ENCODE data around the gene GRID2.

The GRID2 gene

GRCh38 chr4:93084599-93085305 lies 781.0 kb downstream of the GRID2 start:
- H3K27me3 ChIP-seq: no peaks in the 10 kb centered on the region
- no peaks in the 10 kb centered on the region for H4K20me1 ChIP-seq
- H3K27ac ChIP-seq: no peak overlapping the region
- no peak overlapping the region for H3K4me2 ChIP-seq
- H3K4me3 ChIP-seq: no peak overlapping the region
- H3K9me3 ChIP-seq: no peaks in the 10 kb centered on the region
- H3K36me3 ChIP-seq: no peaks in the 10 kb centered on the region
- no peaks in the 10 kb centered on the region for H3K4me1 ChIP-seq
- TF ChIP-seq Cebpa-rat (IDR thresholded peaks at IDR 0.05): no peak
- no peak overlapping the region for H3K9ac ChIP-seq

DNA sequence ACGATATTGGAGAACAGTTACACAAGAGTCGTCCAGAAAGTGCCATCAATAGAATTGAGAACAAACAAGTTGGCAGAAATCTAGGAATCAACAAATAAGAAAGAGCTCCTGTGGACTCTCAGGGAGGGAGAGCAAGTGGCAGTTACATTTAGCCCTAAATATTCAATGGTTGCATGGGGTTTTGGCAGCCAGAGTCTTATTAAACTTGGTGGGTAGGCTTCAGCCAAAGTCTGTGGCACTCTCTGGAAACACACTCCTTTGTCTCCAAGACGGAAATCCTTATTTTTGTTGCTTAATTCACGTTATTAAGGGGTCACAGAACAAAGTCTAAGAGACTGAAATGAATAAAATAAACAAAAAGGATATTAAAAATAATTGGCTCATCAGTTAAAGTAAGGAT lies 782.6 kb downstream of the GRID2 start:
- H3K4me3 ChIP-seq: no peak overlapping the region
- no peaks in the 10 kb centered on the region for H3K36me3 ChIP-seq
- TF ChIP-seq Cebpa-rat (IDR thresholded peaks at IDR 0.05): no peak
- H3K27me3 ChIP-seq: no peaks in the 10 kb centered on the region
- H4K20me1 ChIP-seq: no peaks in the 10 kb centered on the region
- H3K9me3 ChIP-seq: no peaks in the 10 kb centered on the region
- H3K27ac ChIP-seq: no peak overlapping the region
- no peak overlapping the region for H3K9ac ChIP-seq
- H3K4me1 ChIP-seq: no peaks in the 10 kb centered on the region
- no peak overlapping the region for H3K4me2 ChIP-seq

- H3K9ac ChIP-seq: no peak overlapping the region
- no peak for TF ChIP-seq Cebpa-rat (IDR thresholded peaks at IDR 0.05)
- H3K4me2 ChIP-seq: no peak overlapping the region
- H3K27ac ChIP-seq: no peak overlapping the region
- H3K9me3 ChIP-seq: no peaks in the 10 kb centered on the region
- no peak overlapping the region for H3K4me3 ChIP-seq
- H3K36me3 ChIP-seq: no peaks in the 10 kb centered on the region
- no peaks in the 10 kb centered on the region for H4K20me1 ChIP-seq
- no peaks in the 10 kb centered on the region for H3K27me3 ChIP-seq
- H3K4me1 ChIP-seq: no peaks in the 10 kb centered on the region
Measured at GRCh38 chr4:93092765-93093164, 789.0 kb downstream of the GRID2 start.

GRCh38 chr4:93103042-93103441 lies 799.3 kb downstream of the GRID2 start:
- no peak overlapping the region for H3K9ac ChIP-seq
- no peak overlapping the region for H3K4me2 ChIP-seq
- H3K4me3 ChIP-seq: no peak overlapping the region
- H3K9me3 ChIP-seq: no peaks in the 10 kb centered on the region
- H3K27me3 ChIP-seq: no peaks in the 10 kb centered on the region
- H3K4me1 ChIP-seq: no peaks in the 10 kb centered on the region
- no peak for TF ChIP-seq Cebpa-rat (IDR thresholded peaks at IDR 0.05)
- no peaks in the 10 kb centered on the region for H3K36me3 ChIP-seq
- no peak overlapping the region for H3K27ac ChIP-seq
- no peaks in the 10 kb centered on the region for H4K20me1 ChIP-seq

DNA sequence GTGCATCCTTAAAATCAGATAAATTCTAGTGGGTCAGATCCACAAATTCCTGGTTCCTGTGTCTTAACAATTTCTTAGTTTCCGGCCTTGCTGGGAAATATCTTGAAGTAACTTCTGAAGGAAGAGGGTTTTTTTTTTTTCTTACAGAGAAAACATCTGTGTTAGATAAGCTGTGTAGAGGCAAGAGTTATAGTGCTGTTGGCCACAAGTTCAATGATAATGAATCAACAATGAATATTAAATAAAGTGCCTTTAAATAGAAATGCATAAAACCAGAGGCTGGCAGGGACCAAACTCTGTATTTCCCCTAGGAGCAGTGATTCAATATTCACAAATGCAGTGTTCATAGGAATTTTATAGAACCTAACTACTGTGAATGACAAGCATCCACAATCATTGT lies 812.9 kb downstream of the GRID2 start:
- Histone ChIP-seq H3K27me3 (no peaks in the 10 kb centered on the region), H3K9ac (no peak overlapping the region), H3K36me3 (no peaks in the 10 kb centered on the region), H3K27ac (no peak overlapping the region), H3K4me1 (no peaks in the 10 kb centered on the region), H3K9me3 (no peaks in the 10 kb centered on the region), H3K4me3 (no peak overlapping the region), H4K20me1 (no peaks in the 10 kb centered on the region), H3K4me2 (no peak overlapping the region)
- TF ChIP-seq Cebpa-rat (IDR thresholded peaks at IDR 0.05): no peak

- H3K4me1 ChIP-seq: no peaks in the 10 kb centered on the region
- H3K9me3 ChIP-seq: no peaks in the 10 kb centered on the region
- no peak overlapping the region for H3K27ac ChIP-seq
- no peaks in the 10 kb centered on the region for H3K36me3 ChIP-seq
- no peaks in the 10 kb centered on the region for H4K20me1 ChIP-seq
- H3K4me2 ChIP-seq: no peak overlapping the region
- H3K4me3 ChIP-seq: no peak overlapping the region
- H3K27me3 ChIP-seq: no peaks in the 10 kb centered on the region
- H3K9ac ChIP-seq: no peak overlapping the region
- TF ChIP-seq Cebpa-rat (IDR thresholded peaks at IDR 0.05): no peak
Measured at GRCh38 chr4:93127489-93127888, 823.7 kb downstream of the GRID2 start.

DNA sequence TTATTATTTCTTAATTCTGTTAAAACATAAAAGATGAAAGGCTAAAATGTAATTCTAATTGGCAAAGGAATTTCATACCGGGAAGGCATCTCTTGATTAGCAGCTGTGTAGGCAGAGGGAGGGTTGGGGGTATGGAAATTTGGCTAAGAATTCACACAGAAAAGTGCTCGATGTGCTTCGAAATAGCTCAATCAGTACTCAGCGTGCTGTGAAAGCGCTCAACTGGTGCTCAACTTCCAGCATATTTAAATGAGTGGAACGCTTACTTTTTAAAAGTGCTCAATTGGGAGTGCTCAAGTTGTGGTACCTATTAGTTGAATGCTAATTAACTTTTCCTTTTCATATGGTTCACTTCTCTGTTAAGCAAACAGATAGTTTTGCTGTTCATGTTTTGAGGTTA lies 828.9 kb downstream of the GRID2 start:
- no peak overlapping the region for H3K4me2 ChIP-seq
- H3K27ac ChIP-seq: no peak overlapping the region
- H4K20me1 ChIP-seq: no peaks in the 10 kb centered on the region
- no peaks in the 10 kb centered on the region for H3K36me3 ChIP-seq
- no peak for TF ChIP-seq Cebpa-rat (IDR thresholded peaks at IDR 0.05)
- no peak overlapping the region for H3K9ac ChIP-seq
- H3K27me3 ChIP-seq: no peaks in the 10 kb centered on the region
- H3K4me1 ChIP-seq: no peaks in the 10 kb centered on the region
- H3K9me3 ChIP-seq: no peaks in the 10 kb centered on the region
- H3K4me3 ChIP-seq: no peak overlapping the region

DNA sequence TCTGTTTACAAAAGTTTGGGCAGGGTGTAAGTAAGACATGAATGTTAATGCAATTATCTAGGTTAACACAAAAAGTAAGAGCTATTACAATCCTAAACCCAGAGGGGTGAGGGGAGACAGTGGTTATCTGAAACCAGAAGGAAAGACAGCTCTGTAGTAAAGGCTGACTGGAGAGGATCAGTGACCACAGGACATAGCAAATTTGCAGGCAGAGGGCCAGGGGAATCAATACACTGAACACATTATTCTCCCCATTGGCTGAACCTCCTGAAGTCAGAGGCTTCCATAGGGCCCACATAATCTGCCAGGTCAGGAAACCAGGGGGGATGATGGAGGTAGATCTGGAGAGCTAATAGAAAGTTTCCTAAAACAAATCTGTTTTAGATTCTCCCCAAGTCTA lies 835.4 kb downstream of the GRID2 start:
- Histone ChIP-seq H3K36me3 (no peaks in the 10 kb centered on the region), H3K9ac (no peak overlapping the region), H3K9me3 (no peaks in the 10 kb centered on the region), H3K4me2 (no peak overlapping the region), H3K27me3 (no peaks in the 10 kb centered on the region), H4K20me1 (no peaks in the 10 kb centered on the region), H3K4me1 (no peaks in the 10 kb centered on the region), H3K4me3 (no peak overlapping the region), H3K27ac (no peak overlapping the region)
- no peak for TF ChIP-seq Cebpa-rat (IDR thresholded peaks at IDR 0.05)

DNA sequence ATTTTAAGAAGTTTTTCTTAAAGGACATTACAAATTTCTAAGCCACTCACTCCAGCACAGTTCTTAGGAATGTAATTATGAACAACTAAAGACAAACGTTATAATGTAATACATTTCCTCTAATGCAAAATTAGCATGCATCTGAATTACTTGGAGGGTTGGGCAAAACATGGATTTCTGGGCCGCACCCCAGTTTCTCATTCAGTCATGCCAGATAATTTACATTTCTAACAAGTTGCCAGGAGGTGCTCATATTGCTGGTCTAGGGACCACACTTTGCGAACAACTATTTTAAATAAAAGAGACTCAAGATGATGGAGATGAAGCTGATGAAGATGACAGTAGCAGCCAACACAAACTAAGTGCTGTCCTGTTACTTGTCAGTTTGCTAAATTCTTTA lies 840.1 kb downstream of the GRID2 start:
- H3K4me3 ChIP-seq: no peak overlapping the region
- no peak overlapping the region for H3K27ac ChIP-seq
- no peaks in the 10 kb centered on the region for H3K9me3 ChIP-seq
- H3K36me3 ChIP-seq: no peaks in the 10 kb centered on the region
- no peaks in the 10 kb centered on the region for H4K20me1 ChIP-seq
- no peaks in the 10 kb centered on the region for H3K4me1 ChIP-seq
- TF ChIP-seq Cebpa-rat (IDR thresholded peaks at IDR 0.05): no peak
- H3K4me2 ChIP-seq: no peak overlapping the region
- H3K27me3 ChIP-seq: no peaks in the 10 kb centered on the region
- H3K9ac ChIP-seq: no peak overlapping the region

DNA sequence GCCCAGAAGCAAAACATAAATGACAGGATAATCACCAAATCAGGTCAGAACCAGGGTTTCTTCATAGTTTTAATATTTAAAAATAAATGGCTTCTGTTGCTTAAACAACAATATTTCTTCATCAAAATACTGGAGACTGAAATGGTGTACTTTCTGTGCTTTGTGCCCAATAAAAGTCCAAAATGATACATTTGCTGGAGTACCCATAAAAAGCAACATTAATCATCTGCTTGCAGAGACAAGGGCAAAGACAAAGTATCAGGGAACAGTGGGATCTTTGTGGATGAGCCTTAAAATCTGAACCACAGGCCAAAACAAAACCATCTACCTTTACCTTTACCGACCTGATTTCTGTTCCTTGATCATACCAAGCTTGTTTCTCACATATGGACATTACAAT lies 840.9 kb downstream of the GRID2 start:
- no peak for TF ChIP-seq Cebpa-rat (IDR thresholded peaks at IDR 0.05)
- no peak overlapping the region for H3K27ac ChIP-seq
- no peak overlapping the region for H3K9ac ChIP-seq
- no peak overlapping the region for H3K4me2 ChIP-seq
- H4K20me1 ChIP-seq: no peaks in the 10 kb centered on the region
- H3K4me3 ChIP-seq: no peak overlapping the region
- H3K36me3 ChIP-seq: no peaks in the 10 kb centered on the region
- H3K27me3 ChIP-seq: no peaks in the 10 kb centered on the region
- H3K9me3 ChIP-seq: no peaks in the 10 kb centered on the region
- no peaks in the 10 kb centered on the region for H3K4me1 ChIP-seq

All from BLaER1 (cell line).